Activated CD8-positive, alpha-beta memory T cell treated with anti-CD3 and anti-CD28 coated beads for 36 hours (primary cell): ENCODE data around the gene PNKD. TPM values are rescaled to one million over a fixed set of nuclear protein-coding genes. Genes with fewer than 3 reads are reported as not detected.

Experiments used
- CTCF ChIA-PET: fragments of 350-600 bp; sonication (Branson Sonifier 250); formaldehyde crosslinking; loops from one replicate; lab custom pipeline; 2021; ENCODE audit warnings: antibody characterized with exemption; lab: Charles Lee
- POLR2A ChIA-PET: fragments of 350-600 bp; sonication (Branson Sonifier 250); formaldehyde crosslinking; loops from one replicate; lab custom pipeline; 2021; ENCODE audit warnings: antibody characterized with exemption; lab: Charles Lee
- total RNA-seq, 2 experiments: library from RNA; stranded (reverse); gene quantifications; one replicate each; pipeline ENCODE4 v1.2.3, GENCODE V29; 2021

PNKD gene
- total RNA-seq, 2 experiments from 2014 or later: 22.7 to 24.1 TPM

GRCh38 chr2:218341381-218341780 lies 71.1 kb downstream of the PNKD start:
- ChIA-PET CTCF (no interaction called here), POLR2A (no interaction called here)

- ChIA-PET POLR2A (no interaction called here), CTCF (no interaction called here)
Measured at GRCh38 chr2:218342837-218343236, 72.5 kb downstream of the PNKD start.

- ChIA-PET CTCF (no interaction called here), POLR2A (no interaction called here)
Measured at GRCh38 chr2:218343591-218343990, 73.3 kb downstream of the PNKD start.

- CTCF ChIA-PET: no interaction called here
- POLR2A ChIA-PET: no interaction called here
Measured at GRCh38 chr2:218344090-218344754, 73.9 kb downstream of the PNKD start.

- ChIA-PET POLR2A (no interaction called here), CTCF (no interaction called here)
Measured at GRCh38 chr2:218344755-218345417, 74.6 kb downstream of the PNKD start.

GRCh38 chr2:218345491-218346236 lies 75.3 kb downstream of the PNKD start:
- POLR2A ChIA-PET: no interaction called here
- CTCF ChIA-PET: no interaction called here

GRCh38 chr2:218347172-218347571 lies 76.9 kb downstream of the PNKD start:
- POLR2A ChIA-PET: no interaction called here

GRCh38 chr2:218354045-218354444 lies 83.7 kb downstream of the PNKD start:
- POLR2A ChIA-PET: no interaction called here
- CTCF ChIA-PET: interaction anchor here (1.2 kb wide), 1 partner anchor 52 kb away, joined by 3 read pairs; no protein-coding TSS in a partner anchor

More at GRCh38 chr2:218347172-218347571, 76.9 kb downstream of the PNKD start:
- CTCF ChIA-PET: no interaction called here

GRCh38 chr2:218354850-218355443 lies 84.6 kb downstream of the PNKD start:
- CTCF ChIA-PET: interaction anchor here (0.7 to 2.6 kb wide), 4 partner anchors 53 to 1290 kb away, joined by 3 to 13 read pairs (median 8); no protein-coding TSS in a partner anchor
- POLR2A ChIA-PET: no interaction called here

- ChIA-PET CTCF (interaction anchor here (0.6 to 3.1 kb wide), 17 partner anchors 10 to 353 kb away, joined by 3 to 13 read pairs (median 4); partner anchors contain the start of genes AAMP, PNKD and TTLL4), POLR2A (no interaction called here)
Measured at GRCh38 chr2:218357236-218358177, 87.2 kb downstream of the PNKD start.

GRCh38 chr2:218360453-218360852 lies 90.1 kb downstream of the PNKD start:
- CTCF ChIA-PET: interaction anchor here (0.6 to 3.1 kb wide), 2 partner anchors 59 to 65 kb away, joined by 4 to 10 read pairs; no protein-coding TSS in a partner anchor
- POLR2A ChIA-PET: no interaction called here

- POLR2A ChIA-PET: no interaction called here
Measured at GRCh38 chr2:218362606-218363005, 92.3 kb downstream of the PNKD start.

GRCh38 chr2:218363736-218364135 lies 93.4 kb downstream of the PNKD start:
- CTCF ChIA-PET: no interaction called here
- POLR2A ChIA-PET: interaction anchor here (0.7 kb wide), 1 partner anchor 36 kb away, joined by 4 read pairs; no protein-coding TSS in a partner anchor

More at GRCh38 chr2:218362606-218363005, 92.3 kb downstream of the PNKD start:
- CTCF ChIA-PET: interaction anchor here (1.0 kb wide), 1 partner anchor 46 kb away, joined by 3 read pairs; no protein-coding TSS in a partner anchor

GRCh38 chr2:218364196-218364595 lies 93.9 kb downstream of the PNKD start:
- ChIA-PET POLR2A (interaction anchor here (0.8 kb wide), 1 partner anchor 94 kb away, joined by 3 read pairs; the partner anchor contains the start of gene PNKD), CTCF (no interaction called here)

- ChIA-PET POLR2A (interaction anchor here (1.1 kb wide), 1 partner anchor 97 kb away, joined by 3 read pairs; the partner anchor contains the start of genes AAMP and PNKD), CTCF (interaction anchor here (0.6 to 1.3 kb wide), 3 partner anchors 10 to 213 kb away, joined by 3 to 6 read pairs (median 4); partner anchors contain the start of gene CATIP)
Measured at GRCh38 chr2:218366621-218367414, 96.5 kb downstream of the PNKD start.

GRCh38 chr2:218367415-218368149 lies 97.3 kb downstream of the PNKD start:
- ChIA-PET POLR2A (interaction anchor here (1.1 kb wide), 1 partner anchor 98 kb away, joined by 3 read pairs; the partner anchor contains the start of genes AAMP and PNKD), CTCF (interaction anchor here (1.1 to 1.3 kb wide), 2 partner anchors 11 to 65 kb away, joined by 4 to 6 read pairs; partner anchors contain the start of gene CATIP)
